GM12878 (cell line): Measurements from ENCODE around the gene NFE2. TPM values are rescaled to one million over a fixed set of nuclear protein-coding genes. Genes with fewer than 3 reads are reported as not detected.

Experiments
- ATAC-seq: fragments of 200-7000 bp; cut with Tn5 transposase; 3 replicates; pipeline ENCODE4 v1.9.1; 2020; ENCODE audit warnings: mild to moderate bottlenecking, moderate library complexity
- BruUV-seq: library from RNA; stranded (reverse); fragments of 400-500 nt; replicated peaks from 2 replicates; lab custom pipeline; 2021; lab: Mats Ljungman, UMichigan
- CTCF ChIA-PET: fragments of 300-600 bp; sonication (Branson Sonifier 250); formaldehyde crosslinking; extraction: SDS; loops from one replicate; lab custom pipeline; 2021; ENCODE audit warnings: inconsistent platforms; lab: Yijun Ruan, JAX
- POLR2A ChIA-PET: fragments of 350-600 bp; formaldehyde crosslinking; extraction: SDS; loops from one replicate; lab custom pipeline; 2021; ENCODE audit warnings: inconsistent platforms; lab: Charles Lee
- RAD21 ChIA-PET: fragments of 300-600 bp; sonication (Branson Sonifier 250); formaldehyde crosslinking; loops from one replicate; lab custom pipeline; 2023; ENCODE audit warnings: antibody characterized with exemption; ENCODE audit not compliant: unreplicated experiment; lab: Charles Lee
- SMC1A ChIA-PET: fragments of 300-600 bp; sonication (Branson Sonifier 250); formaldehyde crosslinking; loops from one replicate; lab custom pipeline; 2023; ENCODE audit not compliant: unreplicated experiment, uncharacterized antibody; lab: Charles Lee
- DNase-seq: peaks from one replicate; pipeline ENCODE4 v3.0.0-alpha.2; 2011; ENCODE audit warnings: low read depth, low spot score
- FAIRE-seq: peaks from 3 replicates; lab custom pipeline; 2011; peaks lifted over from hg19 to GRCh38; lab: Jason Lieb, UNC
- H2AFZ ChIP-seq: 2 replicates; pipeline ENCODE4 v1.6.0; 2011; ENCODE audit warnings: low read depth, low read length, control low read depth; ENCODE audit not compliant: control insufficient read depth
- H3K27ac ChIP-seq: 2 replicates; pipeline ENCODE4 v1.5.1; 2011; ENCODE audit warnings: control low read depth; ENCODE audit not compliant: control insufficient read depth, insufficient read depth
- H3K27me3 ChIP-seq, 2 experiments: replicated peaks in 1 of 2; 2 replicates each; pipeline versions ENCODE4 v1.6.0 to v1.6.1; 2011; ENCODE audit warnings: low read length in 1 of 2; ENCODE audit not compliant: control insufficient read depth in 2 of 2, insufficient read depth in 2 of 2
- H3K36me3 ChIP-seq, 2 experiments: 2 replicates each; pipeline ENCODE4 v1.5.1; 2011; ENCODE audit warnings: low read length in 1 of 2; ENCODE audit not compliant: control insufficient read depth in 2 of 2, insufficient read depth in 2 of 2
- H3K4me1 ChIP-seq: 2 replicates; pipeline ENCODE4 v1.6.1; 2011; ENCODE audit warnings: mild to moderate bottlenecking, low read length, moderate library complexity, mixed read lengths; ENCODE audit not compliant: control insufficient read depth, insufficient read depth
- H3K4me2 ChIP-seq: 2 replicates; pipeline ENCODE4 v1.6.0; 2011; ENCODE audit warnings: control low read depth; ENCODE audit not compliant: control insufficient read depth, insufficient read depth
- H3K4me3 ChIP-seq: fragments of 200-600 bp; sonication (generic); 2 replicates; pipeline ENCODE4 v1.5.1; 2016
- H3K79me2 ChIP-seq: 2 replicates; pipeline ENCODE4 v1.6.0; 2011; ENCODE audit warnings: low read length; ENCODE audit not compliant: control insufficient read depth, insufficient read depth
- H3K9ac ChIP-seq: 2 replicates; pipeline ENCODE4 v1.8.0; 2011; ENCODE audit warnings: low read length, control low read depth, mixed read lengths; ENCODE audit not compliant: control insufficient read depth, insufficient read depth
- H3K9me3 ChIP-seq: replicated peaks from 3 replicates; pipeline ENCODE4 v1.5.1; 2011; ENCODE audit warnings: mild to moderate bottlenecking, low read length; ENCODE audit not compliant: control insufficient read depth, insufficient read depth
- H4K20me1 ChIP-seq: 2 replicates; pipeline ENCODE4 v1.6.0; 2011; ENCODE audit not compliant: control insufficient read depth, insufficient read depth
- ETV6 ChIP-seq, 2 experiments: fragments of 450-650 bp in 1 of 2; IDR thresholded peaks in 1 of 2; conservative IDR thresholded peaks in 1 of 2; 2 replicates each; pipeline ENCODE4 v1.6.1; 2014; ENCODE audit warnings: antibody characterized with exemption in 1 of 2, borderline replicate concordance in 1 of 2, low read depth in 1 of 2, mild to moderate bottlenecking in 1 of 2, moderate library complexity in 1 of 2
- JUNB ChIP-seq: IDR thresholded peaks from 2 replicates; pipeline ENCODE4 v1.6.1; 2016; ENCODE audit warnings: antibody characterized with exemption, mild to moderate bottlenecking
- MEF2B ChIP-seq: fragments of 450-650 bp; IDR thresholded peaks from 2 replicates; pipeline ENCODE4 v1.6.1; 2018; ENCODE audit warnings: mild to moderate bottlenecking, moderate library complexity; ENCODE audit not compliant: partially characterized antibody, poor library complexity, severe bottlenecking
- RFX5 ChIP-seq: IDR thresholded peaks from 2 replicates; pipeline ENCODE4 v1.6.1; 2011; ENCODE audit warnings: low read depth, low read length, improper control_type of control experiment
- SUZ12 ChIP-seq: fragments of 200-600 bp; sonication (generic); IDR thresholded peaks from one replicate; pipeline ENCODE4 v1.6.1; 2018; ENCODE audit warnings: antibody characterized with exemption, mild to moderate bottlenecking; ENCODE audit not compliant: unreplicated experiment
- TCF12 ChIP-seq: IDR thresholded peaks from 2 replicates; pipeline ENCODE4 v1.6.1; 2011; ENCODE audit warnings: low read depth, mild to moderate bottlenecking, low read length
- ZBED1 ChIP-seq: IDR thresholded peaks from 2 replicates; pipeline ENCODE4 v1.6.1; 2016; ENCODE audit warnings: borderline replicate concordance
- ZNF217 ChIP-seq: fragments of 450-650 bp; IDR thresholded peaks from 2 replicates; pipeline ENCODE4 v1.6.1; 2017; ENCODE audit warnings: antibody characterized with exemption, mild to moderate bottlenecking
- ZNF384 ChIP-seq: IDR thresholded peaks from 2 replicates; pipeline ENCODE4 v1.6.1; 2012; ENCODE audit warnings: low read depth, mild to moderate bottlenecking, low read length, improper control_type of control experiment, borderline replicate concordance
- WGBS: methylation state at CpG from one replicate; pipeline ENCODE4 v1.1.6; 2016; ENCODE audit warnings: low lambda C conversion rate; ENCODE audit not compliant: insufficient replicate concordance, insufficient coverage; ENCODE audit errors: missing lambda C conversion rate; 5-methylcytosine and 5-hydroxymethylcytosine counted together
- in situ Hi-C: fragments of 300-500 bp; cut with MboI; formaldehyde crosslinking; loops from 9 replicates; pipeline ENCODE4 v1.14.3; 2018; ENCODE audit warnings: mixed read lengths
- intact Hi-C: fragments of 100-400 bp; cut with micrococcal nuclease; formaldehyde crosslinking; loops from one replicate; pipeline ENCODE4 v1.14.2; 2022; ENCODE audit not compliant: unreplicated experiment
- polyA plus RNA-seq, 11 experiments: library from polyadenylated mRNA; depleted of rRNA in 4 of 11; unstranded in 6 of 11; stranded (reverse) in 5 of 11; fragments of >200 nt; fragmentation: Nextera tagmentation in 4 of 11; fragmentation: Illumina TruSeq in 1 of 11; extraction: Ambion mirVana in 4 of 11; extraction: Trizol in 1 of 11; gene quantifications; 1 replicate in 1 of 11; 2 replicates in 10 of 11; pipeline versions ENCODE4 v1.2.1 to v1.2.3, GENCODE V29; 2011 to 2016; ENCODE audit warnings: inconsistent platforms in 2 of 11, missing spikeins in 2 of 11, low read depth in 1 of 11
- total RNA-seq, 4 experiments: library from RNA; depleted of rRNA in 3 of 4; stranded (reverse); fragments of >200 nt in 3 of 4; fragmentation: Illumina TruSeq in 1 of 4; extraction: Trizol in 1 of 4; gene quantifications; 2 replicates each; pipeline versions ENCODE4 v1.2.1 to v1.2.3, GENCODE V29; 2013 to 2021
- TF ChIP-seq, protein P1 (sequence below): IDR thresholded peaks from 2 replicates; pipeline ENCODE4 v1.6.1; 2011; ENCODE audit warnings: mild to moderate bottlenecking, low read depth, low read length, moderate library complexity; ENCODE audit not compliant: insufficient replicate concordance

NFE2 gene
- total and polyA plus RNA-seq, 10 of the 15 experiments (the other 5 are each of a cell fraction or from before 2014, with no cell fraction given): 0.06 to 0.28 TPM; not detected in 8

DNA sequence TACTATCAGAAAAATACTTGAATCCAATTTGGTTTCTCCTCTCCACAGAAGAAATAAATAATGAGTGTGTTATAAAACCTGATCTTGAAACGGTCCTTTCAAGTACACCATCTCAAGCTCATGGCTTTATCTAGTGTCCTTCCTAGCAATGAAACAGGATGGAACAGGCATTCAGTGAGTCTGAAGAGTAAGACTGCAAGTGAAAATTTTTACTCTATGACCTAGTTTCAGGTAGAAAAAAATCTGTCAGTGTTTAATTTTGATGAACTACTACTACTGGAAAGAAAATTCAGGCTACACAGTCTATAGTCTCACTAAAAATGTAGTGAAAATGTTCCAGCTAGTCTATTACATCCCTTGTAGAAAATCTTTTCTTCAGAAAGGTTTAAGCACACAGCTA lies 28.6 kb downstream of the NFE2 start:
- Histone ChIP-seq H3K27ac (peak overlapping the region; percentile 27; the same call in 1 of the 2 replicates), H3K9me3 (no peaks in the 10 kb centered on the region), H3K4me1 (peaks cover 24% of the 10 kb centered on the region), H3K27me3 (no peaks in the 10 kb centered on the region), H3K4me2 (peak overlapping the region; percentile 27; the same call in 1 of the 2 replicates), H3K36me3 (peaks cover 0 to 7% of the 10 kb centered on the region in 2 experiments; a peak in 2 of 4 replicates), H3K9ac (no peak overlapping the region), H2AFZ (no peak overlapping the region), H3K79me2 (peaks cover 57% of the 10 kb centered on the region), H4K20me1 (no peaks in the 10 kb centered on the region)
- intact Hi-C loops: no loop called here
- ChIA-PET CTCF (interaction anchor here (1.0 to 8.4 kb wide), 6 partner anchors 10 to 23 kb away, joined by 3 to 49 read pairs (median 4); no protein-coding TSS in a partner anchor), RAD21 (interaction anchor here (0.7 to 1.3 kb wide), 4 partner anchors 9 to 53 kb away, joined by 3 to 8 read pairs (median 4); partner anchors contain the start of genes COPZ1 and HNRNPA1), POLR2A (interaction anchor here (1.0 to 2.1 kb wide), 5 partner anchors 9 to 53 kb away, joined by 3 to 9 read pairs (median 4); partner anchors contain the start of genes COPZ1 and HNRNPA1), SMC1A (interaction anchor here (0.8 to 3.2 kb wide), 8 partner anchors 9 to 52 kb away, joined by 3 to 21 read pairs (median 4); no protein-coding TSS in a partner anchor)
- BruUV-seq: no TSS peak
- ATAC-seq (peak; percentile 74), FAIRE-seq (peak; percentile 70)
- 76% methylated on average over 1 of the region's 1 CpG for WGBS
- TF ChIP-seq ZBED1: 0 out of 2 replicates have a peak, but pooled peaks have one; percentile 23
- TF ChIP-seq ZNF384: peak; percentile 49; the same call in 1 of the 2 replicates
- peak; percentile 58 for TF ChIP-seq JUNB
- TF ChIP-seq MEF2B: no peak
- TF ChIP-seq, all 136 proteins: peak for 3
- in situ Hi-C loops: no loop called here
- DNase-seq: no peak
- H3K4me3 ChIP-seq: no peak overlapping the region

DNA sequence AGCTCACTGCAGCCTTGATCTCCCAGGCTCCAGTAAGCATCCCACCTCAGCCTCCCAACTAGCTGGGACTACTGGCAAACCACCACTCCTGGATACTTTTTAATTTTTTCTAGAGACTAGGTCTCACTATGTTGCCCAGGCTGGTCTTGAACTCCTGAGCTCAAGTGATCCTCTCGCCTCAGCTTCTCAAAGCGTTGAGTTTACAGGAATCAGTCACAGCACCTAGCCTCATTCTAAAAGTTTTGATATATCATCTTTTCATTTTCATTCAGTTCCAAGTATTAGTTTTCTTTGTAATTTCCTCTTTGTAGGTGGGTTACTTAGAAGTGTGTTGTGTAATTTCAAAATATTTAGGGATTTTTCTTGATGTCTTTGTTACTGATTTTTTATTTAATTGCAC lies 30.5 kb downstream of the NFE2 start:
- FAIRE-seq (no peak), ATAC-seq (no peak), DNase-seq (no peak)
- TF ChIP-seq SUZ12 (no peak), RFX5 (no peak), ETV6 (conservative IDR thresholded peaks at IDR 0.05 in 1 of 2, IDR thresholded peaks at IDR 0.05 in 1 of 2; ENCODE audit: borderline replicate concordance in 1 of 2, low read depth in 1 of 2) (no peak), TCF12 (no peak), ZNF217 (no peak)
- TF ChIP-seq, protein P1, sequence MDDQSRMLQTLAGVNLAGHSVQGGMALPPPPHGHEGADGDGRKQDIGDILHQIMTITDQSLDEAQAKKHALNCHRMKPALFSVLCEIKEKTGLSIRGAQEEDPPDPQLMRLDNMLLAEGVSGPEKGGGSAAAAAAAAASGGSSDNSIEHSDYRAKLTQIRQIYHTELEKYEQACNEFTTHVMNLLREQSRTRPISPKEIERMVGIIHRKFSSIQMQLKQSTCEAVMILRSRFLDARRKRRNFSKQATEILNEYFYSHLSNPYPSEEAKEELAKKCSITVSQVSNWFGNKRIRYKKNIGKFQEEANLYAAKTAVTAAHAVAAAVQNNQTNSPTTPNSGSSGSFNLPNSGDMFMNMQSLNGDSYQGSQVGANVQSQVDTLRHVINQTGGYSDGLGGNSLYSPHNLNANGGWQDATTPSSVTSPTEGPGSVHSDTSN: no peak
- Histone ChIP-seq H3K79me2 (peaks cover 42% of the 10 kb centered on the region), H3K9ac (no peak overlapping the region), H3K27me3 (no peaks in the 10 kb centered on the region), H3K9me3 (no peaks in the 10 kb centered on the region), H3K36me3 (peaks cover 0 to 7% of the 10 kb centered on the region in 2 experiments; a peak in 2 of 4 replicates), H3K4me1 (peaks cover 11% of the 10 kb centered on the region), H2AFZ (no peak overlapping the region), H3K27ac (no peak overlapping the region), H3K4me3 (no peak overlapping the region), H4K20me1 (no peaks in the 10 kb centered on the region), H3K4me2 (no peak overlapping the region)
- ChIA-PET CTCF (interaction anchor here (0.6 to 8.4 kb wide), 2 partner anchors 18 to 55 kb away, joined by 3 to 49 read pairs; partner anchors contain the start of gene COPZ1), SMC1A (no interaction called here), RAD21 (no interaction called here), POLR2A (interaction anchor here (1.2 to 1.5 kb wide), 2 partner anchors 11 to 19 kb away, joined by 3 read pairs; no protein-coding TSS in a partner anchor)
- intact Hi-C loops (no loop called here), in situ Hi-C loops (no loop called here)
- 28% methylated on average over 2 of the region's 2 CpGs for WGBS
- no TSS peak for BruUV-seq
